ENCODE measurements around the gene PCDHGB5. TPM values are rescaled to one million over a fixed set of nuclear protein-coding genes. Genes with fewer than 3 reads are reported as not detected.
"Not testable (repeated sequence)": the region's sequence is repeated elsewhere in the genome, so short reads cannot be mapped to it uniquely, and the experiment has no call there.

The PCDHGB5 gene
- total RNA-seq, 1 experiment from 2014 or later, result 0.43 TPM

GRCh38 chr5:141375444-141376155 is 22.1 kb upstream of the PCDHGB5 start:
- DNase-seq (ENCODE audit: low spot score), result not testable (repeated sequence)

GRCh38 chr5:141382469-141383294 is 15.1 kb upstream of the PCDHGB5 start, which contains the start of gene PCDHGA7:
Gene PCDHGA7, plus strand, starts transcription at chr5:141382742. Its CDS starts 158 bp downstream, at chr5:141382900.
- no peak for DNase-seq (ENCODE audit: low spot score)

GRCh38 chr5:141383345-141383744 is 14.4 kb upstream of the PCDHGB5 start:
- no peak for DNase-seq (ENCODE audit: low spot score)

GRCh38 chr5:141384471-141385267 is 13.1 kb upstream of the PCDHGB5 start:
- DNase-seq (ENCODE audit: low spot score), result no peak

GRCh38 chr5:141387557-141388311 is 10.0 kb upstream of the PCDHGB5 start, which contains the start of gene PCDHGB4:
Gene PCDHGB4, plus strand, starts transcription at chr5:141387698. Its CDS starts 187 bp downstream, at chr5:141387885.
- not testable (repeated sequence) for DNase-seq (ENCODE audit: low spot score)

GRCh38 chr5:141388661-141389060 is 9.1 kb upstream of the PCDHGB5 start:
- DNase-seq (ENCODE audit: low spot score), result no peak

GRCh38 chr5:141389153-141390042 is 8.3 kb upstream of the PCDHGB5 start:
- no peak for DNase-seq (ENCODE audit: low spot score)

- DNase-seq (ENCODE audit: low spot score), result no peak
These were observed 5.1 kb upstream of the PCDHGB5 start, which contains the start of gene PCDHGA8 for GRCh38 chr5:141392429-141393198. Gene PCDHGA8, plus strand, starts transcription at chr5:141392633. Its CDS starts 181 bp downstream, at chr5:141392814.

- no peak for DNase-seq (ENCODE audit: low spot score)
These were observed 4.5 kb upstream of the PCDHGB5 start for GRCh38 chr5:141393267-141393666.

- DNase-seq (ENCODE audit: low spot score), result not testable (repeated sequence)
These were observed 3.2 kb upstream of the PCDHGB5 start for GRCh38 chr5:141394401-141395187.

GRCh38 chr5:141398608-141399007 is 861 bp downstream of the PCDHGB5 start:
- DNase-seq (ENCODE audit: low spot score), result no peak

- DNase-seq (ENCODE audit: low spot score), result no peak
These were observed 2.0 kb downstream of the PCDHGB5 start for GRCh38 chr5:141399555-141400258.

- DNase-seq (ENCODE audit: low spot score), result no peak
These were observed 5.0 kb downstream of the PCDHGB5 start, which contains the start of gene PCDHGA9 for GRCh38 chr5:141402553-141403243. Gene PCDHGA9, plus strand, starts transcription at chr5:141402778. Its CDS starts 175 bp downstream, at chr5:141402953.

- DNase-seq (ENCODE audit: low spot score), result no peak
These were observed 5.6 kb downstream of the PCDHGB5 start for GRCh38 chr5:141403387-141403786.

GRCh38 chr5:141407790-141408505 is 10.2 kb downstream of the PCDHGB5 start, which contains the start of gene PCDHGB6:
Gene PCDHGB6, plus strand, starts transcription at chr5:141408021. Its CDS starts 182 bp downstream, at chr5:141408203.
- DNase-seq (ENCODE audit: low spot score), result not testable (repeated sequence)

All from H4 (cell line).